ENCODE measurements around the gene EHBP1. TPM values are rescaled to one million over a fixed set of nuclear protein-coding genes. Genes with fewer than 3 reads are reported as not detected.

Gene EHBP1
- total RNA-seq, 8 experiments from 2014 or later, result 35.1 to 81.1 (median 54.6) TPM

GRCh38 chr2:62956651-62957050 is 251.1 kb downstream of the EHBP1 start:
- Histone ChIP-seq H3K4me1 (replicated peaks in 1 of 2) (no peaks in the 10 kb centered on the region), H3K4me3 (no peak overlapping the region), H3K27ac (no peak overlapping the region)
- no peak for ATAC-seq (replicated peaks in 6 of 8)
- 80 to 100% (median 93%) methylated on average over 1 to 2 of the region's 2 CpGs; no CpG with 5 or more reads in 3 of the 10 experiments for WGBS, 10 experiments
- in situ Hi-C loops (cut with MboI; ENCODE audit: low pct_unique_long_range_greater_than_20kb in 2 of 9, low sequenced_read_pairs in 9 of 9, unreplicated experiment in 9 of 9), result no loop called here

GRCh38 chr2:62958206-62958605 is 252.7 kb downstream of the EHBP1 start:
- H3K4me1 ChIP-seq (replicated peaks in 1 of 2), result no peaks in the 10 kb centered on the region
- WGBS, 10 experiments, result 86 to 100% (median 100%) methylated on average over 1 to 3 of the region's 3 CpGs; no CpG with 5 or more reads in 1 of the 10 experiments
- no peak overlapping the region for H3K4me3 ChIP-seq
- in situ Hi-C loops (cut with MboI; ENCODE audit: low pct_unique_long_range_greater_than_20kb in 2 of 9, low sequenced_read_pairs in 9 of 9, unreplicated experiment in 9 of 9), result no loop called here
- no peak overlapping the region for H3K27ac ChIP-seq
- ATAC-seq (replicated peaks in 6 of 8), result no peak

- no peak for ATAC-seq (replicated peaks in 6 of 8)
- H3K27ac ChIP-seq, result no peak overlapping the region
- 42 to 100% (median 83%) methylated on average over 1 to 2 of the region's 2 CpGs; no CpG with 5 or more reads in 1 of the 10 experiments for WGBS, 10 experiments
- in situ Hi-C loops (cut with MboI; ENCODE audit: low pct_unique_long_range_greater_than_20kb in 2 of 9, low sequenced_read_pairs in 9 of 9, unreplicated experiment in 9 of 9), result no loop called here
- H3K4me1 ChIP-seq (replicated peaks in 1 of 2), result peaks cover 0 to 4% of the 10 kb centered on the region in 2 donors
- no peak overlapping the region for H3K4me3 ChIP-seq
These were observed 258.5 kb downstream of the EHBP1 start for GRCh38 chr2:62964050-62964449.

GRCh38 chr2:62964671-62965070 is 259.2 kb downstream of the EHBP1 start:
- peaks cover 0 to 4% of the 10 kb centered on the region in 2 donors for H3K4me1 ChIP-seq (replicated peaks in 1 of 2)
- WGBS, 10 experiments, result 86 to 100% (median 90%) methylated on average over 1 to 7 of the region's 7 CpGs; no CpG with 5 or more reads in 1 of the 10 experiments
- in situ Hi-C loops (cut with MboI; ENCODE audit: low pct_unique_long_range_greater_than_20kb in 2 of 9, low sequenced_read_pairs in 9 of 9, unreplicated experiment in 9 of 9), result no loop called here
- no peak overlapping the region for H3K4me3 ChIP-seq
- no peak overlapping the region for H3K27ac ChIP-seq
- ATAC-seq (replicated peaks in 6 of 8), result no peak

GRCh38 chr2:62966991-62967390 is 261.5 kb downstream of the EHBP1 start:
- in situ Hi-C loops (cut with MboI; ENCODE audit: low pct_unique_long_range_greater_than_20kb in 2 of 9, low sequenced_read_pairs in 9 of 9, unreplicated experiment in 9 of 9), result no loop called here
- no peak overlapping the region for H3K27ac ChIP-seq
- 82 to 100% (median 97%) methylated on average over 2 to 6 of the region's 6 CpGs for WGBS, 10 experiments
- no peak for ATAC-seq (replicated peaks in 6 of 8)
- no peak overlapping the region for H3K4me3 ChIP-seq
- peaks cover 0 to 4% of the 10 kb centered on the region in 2 donors for H3K4me1 ChIP-seq (replicated peaks in 1 of 2)

- ATAC-seq (replicated peaks in 6 of 8), result no peak
- no peak overlapping the region for H3K4me3 ChIP-seq
- WGBS, 10 experiments, result 79 to 100% (median 100%) methylated on average over 1 of the region's 1 CpG; no CpG with 5 or more reads in 3 of the 10 experiments
- H3K27ac ChIP-seq, result no peak overlapping the region
- in situ Hi-C loops (cut with MboI; ENCODE audit: low pct_unique_long_range_greater_than_20kb in 2 of 9, low sequenced_read_pairs in 9 of 9, unreplicated experiment in 9 of 9), result no loop called here
- H3K4me1 ChIP-seq (replicated peaks in 1 of 2), result peaks cover 0 to 4% of the 10 kb centered on the region in 2 donors
These were observed 262.7 kb downstream of the EHBP1 start for GRCh38 chr2:62968168-62968567.

- ATAC-seq (replicated peaks in 6 of 8), result no peak
- Histone ChIP-seq H3K4me3 (no peak overlapping the region), H3K4me1 (replicated peaks in 1 of 2) (peaks cover 0 to 4% of the 10 kb centered on the region in 2 donors), H3K27ac (no peak overlapping the region)
- in situ Hi-C loops (cut with MboI; ENCODE audit: low pct_unique_long_range_greater_than_20kb in 2 of 9, low sequenced_read_pairs in 9 of 9, unreplicated experiment in 9 of 9), result no loop called here
- 22 to 100% (median 100%) methylated on average over 1 of the region's 1 CpG; no CpG with 5 or more reads in 2 of the 10 experiments for WGBS, 10 experiments
These were observed 263.2 kb downstream of the EHBP1 start for GRCh38 chr2:62968668-62969067.

GRCh38 chr2:62971936-62972335 is 266.4 kb downstream of the EHBP1 start:
- in situ Hi-C loops (cut with MboI; ENCODE audit: low pct_unique_long_range_greater_than_20kb in 2 of 9, low sequenced_read_pairs in 9 of 9, unreplicated experiment in 9 of 9), result no loop called here
- no peak overlapping the region for H3K27ac ChIP-seq
- no peaks in the 10 kb centered on the region for H3K4me1 ChIP-seq (replicated peaks in 1 of 2)
- WGBS, 10 experiments, result 85 to 100% (median 100%) methylated on average over 1 to 2 of the region's 2 CpGs
- no peak for ATAC-seq (replicated peaks in 6 of 8)
- H3K4me3 ChIP-seq, result no peak overlapping the region

GRCh38 chr2:62972601-62973000 is 267.1 kb downstream of the EHBP1 start:
- no peak for ATAC-seq (replicated peaks in 6 of 8)
- Histone ChIP-seq H3K4me1 (replicated peaks in 1 of 2) (no peaks in the 10 kb centered on the region), H3K27ac (no peak overlapping the region), H3K4me3 (no peak overlapping the region)
- in situ Hi-C loops (cut with MboI; ENCODE audit: low pct_unique_long_range_greater_than_20kb in 2 of 9, low sequenced_read_pairs in 9 of 9, unreplicated experiment in 9 of 9), result no loop called here

GRCh38 chr2:62974999-62975398 is 269.5 kb downstream of the EHBP1 start:
- H3K27ac ChIP-seq, result no peak overlapping the region
- in situ Hi-C loops (cut with MboI; ENCODE audit: low pct_unique_long_range_greater_than_20kb in 2 of 9, low sequenced_read_pairs in 9 of 9, unreplicated experiment in 9 of 9), result no loop called here
- 71 to 100% (median 100%) methylated on average over 1 to 2 of the region's 2 CpGs; no CpG with 5 or more reads in 2 of the 10 experiments for WGBS, 10 experiments
- H3K4me1 ChIP-seq (replicated peaks in 1 of 2), result no peaks in the 10 kb centered on the region
- no peak for ATAC-seq (replicated peaks in 6 of 8)
- no peak overlapping the region for H3K4me3 ChIP-seq

GRCh38 chr2:62991605-62992004 is 286.1 kb downstream of the EHBP1 start:
- Histone ChIP-seq H3K4me1 (replicated peaks in 1 of 2) (peaks cover 0 to 2% of the 10 kb centered on the region in 2 donors), H3K27ac (no peak overlapping the region), H3K4me3 (no peak overlapping the region)
- WGBS, 10 experiments, result 28 to 100% (median 71%) methylated on average over 1 to 3 of the region's 3 CpGs; no CpG with 5 or more reads in 3 of the 10 experiments
- in situ Hi-C loops (cut with MboI; ENCODE audit: low pct_unique_long_range_greater_than_20kb in 2 of 9, low sequenced_read_pairs in 9 of 9, unreplicated experiment in 9 of 9), result no loop called here
- no peak for ATAC-seq (replicated peaks in 6 of 8)

- H3K27ac ChIP-seq, result no peak overlapping the region
- 0 to 100% (median 71%) methylated on average over 1 to 2 of the region's 2 CpGs; no CpG with 5 or more reads in 1 of the 10 experiments for WGBS, 10 experiments
- in situ Hi-C loops (cut with MboI; ENCODE audit: low pct_unique_long_range_greater_than_20kb in 2 of 9, low sequenced_read_pairs in 9 of 9, unreplicated experiment in 9 of 9), result no loop called here
- H3K4me3 ChIP-seq, result no peak overlapping the region
- ATAC-seq (replicated peaks in 6 of 8), result peak in 4 of 8 experiments; percentile 54 to 65 (median 60)
- H3K4me1 ChIP-seq (replicated peaks in 1 of 2), result peaks cover 0 to 2% of the 10 kb centered on the region in 2 donors
These were observed 287.0 kb downstream of the EHBP1 start for GRCh38 chr2:62992561-62992960.

GRCh38 chr2:62994206-62994605 is 288.7 kb downstream of the EHBP1 start:
- Histone ChIP-seq H3K27ac (no peak overlapping the region), H3K4me1 (replicated peaks in 1 of 2) (peaks cover 0 to 2% of the 10 kb centered on the region in 2 donors), H3K4me3 (no peak overlapping the region)
- no peak for ATAC-seq (replicated peaks in 6 of 8)
- in situ Hi-C loops (cut with MboI; ENCODE audit: low pct_unique_long_range_greater_than_20kb in 2 of 9, low sequenced_read_pairs in 9 of 9, unreplicated experiment in 9 of 9), result no loop called here
- WGBS, 10 experiments, result 50 to 100% (median 91%) methylated on average over 1 to 4 of the region's 4 CpGs; no CpG with 5 or more reads in 1 of the 10 experiments

- in situ Hi-C loops (cut with MboI; ENCODE audit: low pct_unique_long_range_greater_than_20kb in 2 of 9, low sequenced_read_pairs in 9 of 9, unreplicated experiment in 9 of 9), result no loop called here
- H3K4me1 ChIP-seq (replicated peaks in 1 of 2), result peaks cover 0 to 2% of the 10 kb centered on the region in 2 donors
- ATAC-seq (replicated peaks in 6 of 8), result no peak
- H3K27ac ChIP-seq, result no peak overlapping the region
- WGBS, 10 experiments, result 50 to 100% (median 97%) methylated on average over 2 to 12 of the region's 12 CpGs
- H3K4me3 ChIP-seq, result no peak overlapping the region
These were observed 291.1 kb downstream of the EHBP1 start for GRCh38 chr2:62996534-62997186.

Measured in motor neuron (in vitro differentiated cells).